Measurements from ENCODE around the gene SPC24. TPM values are rescaled to one million over a fixed set of nuclear protein-coding genes. Genes with fewer than 3 reads are reported as not detected.

Gene SPC24
- total and polyA plus RNA-seq, 9 of the 15 experiments (the other 6 are each of a cell fraction or from before 2014, with no cell fraction given): 18.2 to 154 (median 60.9) TPM

DNA sequence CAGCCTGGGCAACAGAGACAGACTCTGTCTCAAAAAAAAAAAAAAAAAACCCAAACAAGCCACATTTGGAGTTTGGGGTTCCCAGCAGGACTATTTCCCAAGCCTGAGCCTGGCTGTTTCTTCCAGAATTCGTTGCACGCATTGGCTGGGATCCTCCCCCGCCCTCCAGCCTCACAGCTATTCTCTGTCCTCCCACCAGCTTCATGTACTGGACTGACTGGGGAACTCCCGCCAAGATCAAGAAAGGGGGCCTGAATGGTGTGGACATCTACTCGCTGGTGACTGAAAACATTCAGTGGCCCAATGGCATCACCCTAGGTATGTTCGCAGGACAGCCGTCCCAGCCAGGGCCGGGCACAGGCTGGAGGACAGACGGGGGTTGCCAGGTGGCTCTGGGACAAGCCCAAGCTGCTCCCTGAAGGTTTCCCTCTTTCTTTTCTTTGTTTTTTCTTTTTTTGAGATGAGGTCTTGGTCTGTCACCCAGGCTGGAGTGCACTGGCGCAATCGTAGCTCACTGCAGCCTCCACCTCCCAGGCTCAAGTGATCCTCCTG, 39.6 kb downstream of the SPC24 start:
- peaks cover 0 to 11% of the 10 kb centered on the region in 2 experiments; a peak in 1 of 5 replicates for H3K4me1 ChIP-seq (replicated peaks in 1 of 2; ENCODE audit: control insufficient read depth in 2 of 2, insufficient read depth in 2 of 2, low read length in 2 of 2)
- DNase-seq (ENCODE audit: extremely low read depth in 1 of 4, low spot score in 3 of 4) (peak in 1 of 4 experiments; percentile 11), ATAC-seq (no peak), FAIRE-seq (no peak)
- in situ Hi-C loops (cut with MboI): no loop called here
- H3K4me2 ChIP-seq (ENCODE audit: insufficient read depth, low read length): no peak overlapping the region
- no peak overlapping the region for H3K27ac ChIP-seq (ENCODE audit: extremely low read depth, low read depth, low read length)
- H4K20me1 ChIP-seq (replicated peaks; ENCODE audit: control insufficient read depth, insufficient read depth, low read length): peaks cover 9% of the 10 kb centered on the region
- H3K79me2 ChIP-seq (ENCODE audit: control insufficient read depth, insufficient read depth, low read length): peaks cover 32% of the 10 kb centered on the region
- H3K9me3 ChIP-seq (replicated peaks; ENCODE audit: control insufficient read depth, insufficient read depth, low read depth, low read length): no peaks in the 10 kb centered on the region
- no TSS peak for BruUV-seq (replicated peaks)
- 94% methylated on average over 11 of the region's 11 CpGs for WGBS (ENCODE audit: insufficient coverage, low coverage, missing lambda C conversion rate)
- H3K4me3 ChIP-seq: no peak overlapping the region
- TF ChIP-seq ZNF717 (CRISPR knock-in tag; IDR thresholded peaks at IDR 0.05) (no peak), BMI1 (IDR thresholded peaks at IDR 0.05; ENCODE audit: low read length) (no peak), SUPT5H (IDR thresholded peaks at IDR 0.05) (peak; percentile 45; the same call in 1 of the 2 replicates), POLR2G (IDR thresholded peaks at IDR 0.05; ENCODE audit: low read depth, low read length) (peak; percentile 73), RBFOX2 (IDR thresholded peaks at IDR 0.05; ENCODE audit: low read depth, low read length) (peak; percentile 44; the same call in 1 of the 2 replicates), POLR2B (IDR thresholded peaks at IDR 0.05; ENCODE audit: low read depth, partially characterized antibody) (peak; percentile 61), POLR2A (conservative IDR thresholded peaks at IDR 0.05) (peak; percentile 19), PML (IDR thresholded peaks at IDR 0.05; ENCODE audit: low read length) (0 out of 2 replicates have a peak, but pooled peaks have one; percentile 20), ZNF695 (CRISPR knock-in tag; IDR thresholded peaks at IDR 0.05) (no peak)
- TF ChIP-seq, protein P1, sequence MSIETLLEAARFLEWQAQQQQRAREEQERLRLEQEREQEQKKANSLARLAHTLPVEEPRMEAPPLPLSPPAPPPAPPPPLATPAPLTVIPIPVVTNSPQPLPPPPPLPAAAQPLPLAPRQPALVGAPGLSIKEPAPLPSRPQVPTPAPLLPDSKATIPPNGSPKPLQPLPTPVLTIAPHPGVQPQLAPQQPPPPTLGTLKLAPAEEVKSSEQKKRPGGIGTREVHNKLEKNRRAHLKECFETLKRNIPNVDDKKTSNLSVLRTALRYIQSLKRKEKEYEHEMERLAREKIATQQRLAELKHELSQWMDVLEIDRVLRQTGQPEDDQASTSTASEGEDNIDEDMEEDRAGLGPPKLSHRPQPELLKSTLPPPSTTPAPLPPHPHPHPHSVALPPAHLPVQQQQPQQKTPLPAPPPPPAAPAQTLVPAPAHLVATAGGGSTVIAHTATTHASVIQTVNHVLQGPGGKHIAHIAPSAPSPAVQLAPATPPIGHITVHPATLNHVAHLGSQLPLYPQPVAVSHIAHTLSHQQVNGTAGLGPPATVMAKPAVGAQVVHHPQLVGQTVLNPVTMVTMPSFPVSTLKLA (conservative IDR thresholded peaks at IDR 0.05): no peak
- intact Hi-C loops (cut with micrococcal nuclease): no loop called here
- CTCF ChIA-PET (ENCODE audit: low intra/inter-chr PET ratio): no interaction called here
- peak overlapping the region in 1 of 2 experiments; percentile 1; a peak in 1 of 4 replicates for H3K9ac ChIP-seq (ENCODE audit: insufficient read depth in 1 of 2, low read depth in 2 of 2, low read length in 2 of 2)
- peaks cover 97% of the 10 kb centered on the region for H3K36me3 ChIP-seq (ENCODE audit: control insufficient read depth, insufficient read depth, low read length)
- peaks cover 4% of the 10 kb centered on the region for H3K9me1 ChIP-seq (ENCODE audit: control insufficient read depth, insufficient read depth, low read length)
- H2AFZ ChIP-seq (ENCODE audit: low read depth, low read length): no peak overlapping the region
- no peaks in the 10 kb centered on the region for H3K27me3 ChIP-seq (ENCODE audit: control insufficient read depth in 2 of 2, insufficient read depth in 2 of 2, low read length in 2 of 2)
- POLR2A ChIA-PET: interaction anchor here (0.6 to 1.9 kb wide), 8 partner anchors 8 to 385 kb away, joined by 3 to 8 read pairs (median 3); no protein-coding TSS in a partner anchor
